Omental fat pad (tissue), 4 donors: Measurements from ENCODE around the gene CARMIL1. TPM values are rescaled to one million over a fixed set of nuclear protein-coding genes. Genes with fewer than 3 reads are reported as not detected.

Experiments
- ATAC-seq: fragments of 150-250 bp; one replicate; pipeline ENCODE4 v1.9.1; 2016; ENCODE audit warnings: mild to moderate bottlenecking, moderate library complexity; ENCODE audit not compliant: low FRiP score
- DNase-seq: peaks from one replicate; pipeline ENCODE4 v3.0.0-alpha.2; 2019; ENCODE audit warnings: low spot score
- CTCF ChIP-seq, 3 donors: fragments of 450-650 bp; IDR thresholded peaks; one replicate each; pipeline ENCODE4 v1.5.1; 2016 to 2017; ENCODE audit warnings: antibody characterized with exemption in 3 of 3, mild to moderate bottlenecking in 3 of 3, moderate library complexity in 2 of 3
- total RNA-seq, 4 donors: library from RNA; depleted of rRNA; stranded (reverse); fragments of >200 nt; gene quantifications; one replicate each; pipeline ENCODE4 v1.1.0, GENCODE V29; 2016

Gene CARMIL1
- total RNA-seq, 4 donors from 2014 or later: 24.4 to 35.3 (median 29.6) TPM

GRCh38 chr6:25623065-25623464, 343.9 kb downstream of the CARMIL1 start:
- no peak for TF ChIP-seq CTCF (IDR thresholded peaks at IDR 0.05)
- ATAC-seq (no peak), DNase-seq (no peak)

GRCh38 chr6:25623879-25624278, 344.7 kb downstream of the CARMIL1 start:
- no peak for ATAC-seq
- TF ChIP-seq CTCF (IDR thresholded peaks at IDR 0.05): no peak
- DNase-seq: no peak

GRCh38 chr6:25627001-25627400, 347.8 kb downstream of the CARMIL1 start:
- ATAC-seq (no peak), DNase-seq (no peak)
- TF ChIP-seq CTCF (IDR thresholded peaks at IDR 0.05): no peak

GRCh38 chr6:25628471-25629197, 349.5 kb downstream of the CARMIL1 start:
- DNase-seq: no peak
- ATAC-seq: no peak
- TF ChIP-seq CTCF (IDR thresholded peaks at IDR 0.05): no peak

- DNase-seq (no peak), ATAC-seq (no peak)
- no peak for TF ChIP-seq CTCF (IDR thresholded peaks at IDR 0.05)
Observed at GRCh38 chr6:25629198-25629576, 350.0 kb downstream of the CARMIL1 start.

- ATAC-seq: no peak
Observed at GRCh38 chr6:25630508-25631278, 351.5 kb downstream of the CARMIL1 start.

More at GRCh38 chr6:25630508-25631278, 351.5 kb downstream of the CARMIL1 start:
- no peak for DNase-seq
- no peak for TF ChIP-seq CTCF (IDR thresholded peaks at IDR 0.05)
